SK-N-SH treated with all-trans-retinoic acid at 6 μM for 48 hours (cell line): ENCODE results near the gene ERAL1.

Source experiments
- CREB5 ChIP-seq: fragments of 250-450 bp; sonication (Bioruptor Pico); IDR thresholded peaks from 2 replicates; pipeline ENCODE4 v1.5.1; 2020; ENCODE audit warnings: low read depth, mild to moderate bottlenecking, moderate library complexity
- CSDC2 ChIP-seq: fragments of 250-450 bp; sonication (Bioruptor Pico); IDR thresholded peaks from 2 replicates; pipeline ENCODE4 v1.5.0; 2020; ENCODE audit warnings: mild to moderate bottlenecking, moderate library complexity
- ISL1 ChIP-seq: fragments of 250-450 bp; sonication (Bioruptor Pico); IDR thresholded peaks from 2 replicates; pipeline ENCODE4 v2.1.2; 2022; ENCODE audit warnings: mild to moderate bottlenecking, moderate library complexity
- ZNF565 ChIP-seq: fragments of 450-650 bp; formaldehyde crosslinking; conservative IDR thresholded peaks from 2 replicates; pipeline ENCODE4 v1.5.0; 2020; ENCODE audit warnings: low read depth, mild to moderate bottlenecking, moderate library complexity
- TF ChIP-seq, protein P1 (sequence below): fragments of 250-450 bp; sonication (Bioruptor Pico); IDR thresholded peaks from 2 replicates; pipeline ENCODE4 v1.8.0; 2020; ENCODE audit warnings: mild to moderate bottlenecking, moderate library complexity, borderline replicate concordance

DNA sequence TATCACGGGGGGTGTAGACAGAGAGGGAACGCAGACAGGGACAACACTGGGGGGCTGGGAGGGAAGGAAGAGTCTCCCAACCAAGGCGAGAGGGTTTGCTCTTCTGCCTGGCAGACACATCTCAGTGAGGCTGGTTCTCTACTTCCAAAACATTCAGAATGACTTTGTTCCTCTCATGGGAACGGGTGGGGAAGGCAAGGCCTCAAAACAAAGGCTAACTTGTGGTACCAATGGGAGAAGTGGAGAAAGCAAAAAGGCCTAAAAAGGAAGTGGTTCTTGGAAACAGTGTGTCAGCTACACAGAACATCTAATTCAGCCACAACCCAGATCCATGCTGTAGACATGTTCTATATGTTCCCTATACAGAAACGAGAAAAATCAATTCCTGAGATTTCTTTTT is 35.2 kb downstream of the ERAL1 start:
- TF ChIP-seq, protein P1, sequence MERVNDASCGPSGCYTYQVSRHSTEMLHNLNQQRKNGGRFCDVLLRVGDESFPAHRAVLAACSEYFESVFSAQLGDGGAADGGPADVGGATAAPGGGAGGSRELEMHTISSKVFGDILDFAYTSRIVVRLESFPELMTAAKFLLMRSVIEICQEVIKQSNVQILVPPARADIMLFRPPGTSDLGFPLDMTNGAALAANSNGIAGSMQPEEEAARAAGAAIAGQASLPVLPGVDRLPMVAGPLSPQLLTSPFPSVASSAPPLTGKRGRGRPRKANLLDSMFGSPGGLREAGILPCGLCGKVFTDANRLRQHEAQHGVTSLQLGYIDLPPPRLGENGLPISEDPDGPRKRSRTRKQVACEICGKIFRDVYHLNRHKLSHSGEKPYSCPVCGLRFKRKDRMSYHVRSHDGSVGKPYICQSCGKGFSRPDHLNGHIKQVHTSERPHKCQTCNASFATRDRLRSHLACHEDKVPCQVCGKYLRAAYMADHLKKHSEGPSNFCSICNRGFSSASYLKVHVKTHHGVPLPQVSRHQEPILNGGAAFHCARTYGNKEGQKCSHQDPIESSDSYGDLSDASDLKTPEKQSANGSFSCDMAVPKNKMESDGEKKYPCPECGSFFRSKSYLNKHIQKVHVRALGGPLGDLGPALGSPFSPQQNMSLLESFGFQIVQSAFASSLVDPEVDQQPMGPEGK (CRISPR knock-in tag): no peak
- TF ChIP-seq ZNF565 (CRISPR knock-in tag) (no peak), CSDC2 (CRISPR knock-in tag) (no peak), ISL1 (no peak), CREB5 (CRISPR knock-in tag) (no peak)
